MM.1S (cell line): ENCODE measurements around the gene S1PR2.

Source experiments
- DNase-seq: peaks from one replicate; pipeline ENCODE4 v3.0.0-alpha.2; 2015
- H2AFZ ChIP-seq: fragments of 300-600 bp; sonication (generic); 2 replicates; pipeline ENCODE4 v1.6.0; 2016; ENCODE audit warnings: antibody characterized with exemption, low read length
- H3F3A ChIP-seq: fragments of 300-600 bp; sonication (generic); 2 replicates; pipeline ENCODE4 v1.6.1; 2016; ENCODE audit warnings: mild to moderate bottlenecking, antibody characterized with exemption, low read length, moderate library complexity, mixed read lengths; ENCODE audit not compliant: insufficient read depth
- H3K27ac ChIP-seq: fragments of 300-600 bp; sonication (generic); 2 replicates; pipeline ENCODE4 v1.5.1; 2016; ENCODE audit warnings: mild to moderate bottlenecking, low read length
- H3K27me3 ChIP-seq: fragments of 300-600 bp; sonication (generic); replicated peaks from 2 replicates; pipeline ENCODE4 v1.6.0; 2016; ENCODE audit warnings: low read length; ENCODE audit not compliant: insufficient read depth
- H3K36me3 ChIP-seq: fragments of 300-600 bp; sonication (generic); replicated peaks from 2 replicates; pipeline ENCODE4 v1.6.1; 2016; ENCODE audit warnings: mild to moderate bottlenecking, low read length, mixed read lengths; ENCODE audit not compliant: insufficient read depth
- H3K4me1 ChIP-seq: fragments of 300-600 bp; sonication (generic); 2 replicates; pipeline ENCODE4 v1.6.1; 2016; ENCODE audit warnings: low read length, mixed read lengths
- H3K4me2 ChIP-seq: fragments of 300-600 bp; sonication (generic); 2 replicates; pipeline ENCODE4 v1.6.0; 2016; ENCODE audit warnings: low read depth, low read length
- H3K4me3 ChIP-seq: fragments of 300-600 bp; sonication (generic); 2 replicates; pipeline ENCODE4 v1.5.1; 2016; ENCODE audit warnings: low read length, mixed read lengths
- H3K79me2 ChIP-seq: fragments of 300-600 bp; sonication (generic); 2 replicates; pipeline ENCODE4 v1.6.1; 2016; ENCODE audit warnings: mixed run types, low read length, mixed read lengths
- H3K9ac ChIP-seq: fragments of 300-600 bp; sonication (generic); 2 replicates; pipeline ENCODE4 v1.6.1; 2016; ENCODE audit warnings: low read length, mixed read lengths
- H3K9me2 ChIP-seq: fragments of 300-600 bp; sonication (generic); replicated peaks from 2 replicates; pipeline ENCODE4 v1.6.1; 2016; ENCODE audit warnings: mild to moderate bottlenecking, low read length, mixed read lengths; ENCODE audit not compliant: insufficient read depth
- H3K9me3 ChIP-seq: fragments of 300-600 bp; sonication (generic); replicated peaks from 2 replicates; pipeline ENCODE4 v1.6.1; 2016; ENCODE audit warnings: mild to moderate bottlenecking, low read length, mixed read lengths; ENCODE audit not compliant: insufficient read depth
- H4K20me1 ChIP-seq: fragments of 300-600 bp; sonication (generic); 2 replicates; pipeline ENCODE4 v1.6.1; 2016; ENCODE audit warnings: mild to moderate bottlenecking, low read length, moderate library complexity, mixed read lengths; ENCODE audit not compliant: insufficient read depth
- CTCF ChIP-seq: fragments of 300-600 bp; sonication (generic); IDR thresholded peaks from 2 replicates; pipeline ENCODE4 v1.5.1; 2016; ENCODE audit warnings: antibody characterized with exemption, low read length, mixed read lengths
- EZH2 ChIP-seq: fragments of 300-600 bp; sonication (generic); optimal IDR thresholded peaks from 2 replicates; pipeline ENCODE3; 2017; ENCODE audit warnings: low read depth, mild to moderate bottlenecking, antibody characterized with exemption, low read length, mixed read lengths
- EZH2phosphoT487 ChIP-seq: fragments of 300-600 bp; sonication (generic); IDR thresholded peaks from 2 replicates; pipeline ENCODE4 v1.6.1; 2018; ENCODE audit warnings: antibody characterized with exemption, low read length

Gene S1PR2

GRCh38 chr19:10230861-10231611 lies at the start of gene S1PR2:
Gene S1PR2, minus strand, starts transcription at chr19:10231331. Its CDS starts 6,426 bp downstream, at chr19:10224905.
- H3K9ac ChIP-seq, result peak within 1 kb of the TSS; percentile 96
- H3K79me2 ChIP-seq, result peaks cover 48% of the 10 kb centered on the region
- no peaks in the 10 kb centered on the region for H3K36me3 ChIP-seq
- peaks cover 28% of the 10 kb centered on the region for H3F3A ChIP-seq
- TF ChIP-seq CTCF (no peak), EZH2 (no peak), EZH2phosphoT487 (no peak)
- H3K27me3 ChIP-seq, result no peaks in the 10 kb centered on the region
- H4K20me1 ChIP-seq, result no peaks in the 10 kb centered on the region
- peak within 1 kb of the TSS; percentile 70 for H2AFZ ChIP-seq
- DNase-seq, result peak; percentile 87
- H3K9me3 ChIP-seq, result no peaks in the 10 kb centered on the region
- H3K4me1 ChIP-seq, result peaks cover 40% of the 10 kb centered on the region
- H3K4me3 ChIP-seq, result peak within 1 kb of the TSS; percentile 94
- peak within 1 kb of the TSS; percentile 77 for H3K27ac ChIP-seq
- no peaks in the 10 kb centered on the region for H3K9me2 ChIP-seq
- H3K4me2 ChIP-seq, result peak within 1 kb of the TSS; percentile 96

- H3K9me3 ChIP-seq, result no peaks in the 10 kb centered on the region
- H3F3A ChIP-seq, result no peaks in the 10 kb centered on the region; the same call in 1 of the 2 replicates
- H3K4me3 ChIP-seq, result no peak overlapping the region
- no peaks in the 10 kb centered on the region for H3K9me2 ChIP-seq
- H3K4me2 ChIP-seq, result no peak overlapping the region
- H2AFZ ChIP-seq, result no peak overlapping the region
- no peaks in the 10 kb centered on the region for H3K79me2 ChIP-seq
- no peak overlapping the region for H3K9ac ChIP-seq
- TF ChIP-seq CTCF, result no peak
- no peak for TF ChIP-seq EZH2phosphoT487
- TF ChIP-seq EZH2, result no peak
- no peaks in the 10 kb centered on the region for H3K4me1 ChIP-seq
- no peaks in the 10 kb centered on the region for H4K20me1 ChIP-seq
- no peaks in the 10 kb centered on the region for H3K36me3 ChIP-seq
- no peak overlapping the region for H3K27ac ChIP-seq
- H3K27me3 ChIP-seq, result no peaks in the 10 kb centered on the region
- no peak for DNase-seq
Measured at GRCh38 chr19:10279737-10280442, 48.8 kb upstream of the S1PR2 start.

- H3K4me2 ChIP-seq, result no peak overlapping the region
- H4K20me1 ChIP-seq, result no peaks in the 10 kb centered on the region
Measured at GRCh38 chr19:10278935-10279334, 47.8 kb upstream of the S1PR2 start.

More at GRCh38 chr19:10278935-10279334, 47.8 kb upstream of the S1PR2 start:
- Histone ChIP-seq H3K27me3 (no peaks in the 10 kb centered on the region), H2AFZ (no peak overlapping the region), H3K79me2 (no peaks in the 10 kb centered on the region), H3K4me3 (no peak overlapping the region), H3K9me3 (no peaks in the 10 kb centered on the region), H3K27ac (no peak overlapping the region), H3K4me1 (no peaks in the 10 kb centered on the region), H3K9ac (no peak overlapping the region), H3F3A (no peaks in the 10 kb centered on the region; the same call in 1 of the 2 replicates), H3K9me2 (no peaks in the 10 kb centered on the region), H3K36me3 (no peaks in the 10 kb centered on the region)
- no peak for DNase-seq
- no peak for TF ChIP-seq CTCF
- TF ChIP-seq EZH2, result no peak
- TF ChIP-seq EZH2phosphoT487, result no peak
